ENCODE data around the gene MYO1A. TPM values are rescaled to one million over a fixed set of nuclear protein-coding genes. Genes with fewer than 3 reads are reported as not detected.
"Not testable (repeated sequence)": the region's sequence is repeated elsewhere in the genome, so short reads cannot be mapped to it uniquely, and the experiment has no call there.

Gene MYO1A
- total RNA-seq, 1 donor from 2014 or later, result 0.36 TPM

DNA sequence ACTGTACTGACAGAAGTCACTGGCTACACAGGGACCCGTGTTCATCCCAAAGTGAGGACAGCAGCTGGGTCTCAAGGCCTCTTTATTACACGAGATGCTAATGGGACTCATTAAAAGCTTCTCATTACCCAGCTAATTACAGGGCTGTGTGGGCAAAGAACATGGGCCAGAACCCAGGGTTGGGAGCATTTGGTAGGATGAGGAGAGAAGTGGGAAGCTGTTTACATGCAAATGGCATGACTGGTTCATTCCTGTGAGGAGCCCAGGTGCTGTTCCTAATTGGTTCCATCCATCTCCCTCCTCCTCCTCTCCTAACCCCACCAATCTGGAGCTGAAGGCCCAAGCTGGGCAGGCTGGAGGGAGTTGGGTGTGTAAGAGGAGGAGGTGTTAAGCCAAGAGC lies 24.7 kb downstream of the MYO1A start:
- peaks cover 8% of the 10 kb centered on the region for H3K27me3 Mint-ChIP-seq (ENCODE audit: unreplicated experiment)

GRCh38 chr12:57022324-57022723 lies 27.6 kb downstream of the MYO1A start:
- H3K9me3 Mint-ChIP-seq (ENCODE audit: unreplicated experiment); H3K36me3 Mint-ChIP-seq (ENCODE audit: low read depth, unreplicated experiment); H3K4me3 Mint-ChIP-seq (ENCODE audit: unreplicated experiment); H3K27ac Mint-ChIP-seq (ENCODE audit: unreplicated experiment); H3K27me3 Mint-ChIP-seq (ENCODE audit: unreplicated experiment); DNase-seq (ENCODE audit: low spot score): not testable (repeated sequence)
- H3K4me1 Mint-ChIP-seq (ENCODE audit: unreplicated experiment), result peaks cover 28% of the 10 kb centered on the region

More for the DNA sequence above, 24.7 kb downstream of the MYO1A start:
- TF ChIP-seq, protein P1, sequence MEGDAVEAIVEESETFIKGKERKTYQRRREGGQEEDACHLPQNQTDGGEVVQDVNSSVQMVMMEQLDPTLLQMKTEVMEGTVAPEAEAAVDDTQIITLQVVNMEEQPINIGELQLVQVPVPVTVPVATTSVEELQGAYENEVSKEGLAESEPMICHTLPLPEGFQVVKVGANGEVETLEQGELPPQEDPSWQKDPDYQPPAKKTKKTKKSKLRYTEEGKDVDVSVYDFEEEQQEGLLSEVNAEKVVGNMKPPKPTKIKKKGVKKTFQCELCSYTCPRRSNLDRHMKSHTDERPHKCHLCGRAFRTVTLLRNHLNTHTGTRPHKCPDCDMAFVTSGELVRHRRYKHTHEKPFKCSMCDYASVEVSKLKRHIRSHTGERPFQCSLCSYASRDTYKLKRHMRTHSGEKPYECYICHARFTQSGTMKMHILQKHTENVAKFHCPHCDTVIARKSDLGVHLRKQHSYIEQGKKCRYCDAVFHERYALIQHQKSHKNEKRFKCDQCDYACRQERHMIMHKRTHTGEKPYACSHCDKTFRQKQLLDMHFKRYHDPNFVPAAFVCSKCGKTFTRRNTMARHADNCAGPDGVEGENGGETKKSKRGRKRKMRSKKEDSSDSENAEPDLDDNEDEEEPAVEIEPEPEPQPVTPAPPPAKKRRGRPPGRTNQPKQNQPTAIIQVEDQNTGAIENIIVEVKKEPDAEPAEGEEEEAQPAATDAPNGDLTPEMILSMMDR (IDR thresholded peaks at IDR 0.05; ENCODE audit: unreplicated experiment), result no peak
- Mint-ChIP-seq H3K4me1 (ENCODE audit: unreplicated experiment) (peaks cover 24% of the 10 kb centered on the region), H3K27ac (ENCODE audit: unreplicated experiment) (no peak overlapping the region), H3K36me3 (ENCODE audit: low read depth, unreplicated experiment) (no peaks in the 10 kb centered on the region), H3K9me3 (ENCODE audit: unreplicated experiment) (no peaks in the 10 kb centered on the region), H3K4me3 (ENCODE audit: unreplicated experiment) (no peak overlapping the region)
- DNase-seq (ENCODE audit: low spot score), result no peak

GRCh38 chr12:57019983-57020719 lies 29.8 kb downstream of the MYO1A start:
- Mint-ChIP-seq H3K9me3 (ENCODE audit: unreplicated experiment) (no peaks in the 10 kb centered on the region), H3K27ac (ENCODE audit: unreplicated experiment) (peak overlapping the region; percentile 5), H3K27me3 (ENCODE audit: unreplicated experiment) (peaks cover 2% of the 10 kb centered on the region), H3K36me3 (ENCODE audit: low read depth, unreplicated experiment) (no peaks in the 10 kb centered on the region), H3K4me1 (ENCODE audit: unreplicated experiment) (peaks cover 20% of the 10 kb centered on the region), H3K4me3 (ENCODE audit: unreplicated experiment) (no peak overlapping the region)
- TF ChIP-seq, protein P1 (IDR thresholded peaks at IDR 0.05; ENCODE audit: unreplicated experiment), result no peak
- DNase-seq (ENCODE audit: low spot score), result no peak

DNA sequence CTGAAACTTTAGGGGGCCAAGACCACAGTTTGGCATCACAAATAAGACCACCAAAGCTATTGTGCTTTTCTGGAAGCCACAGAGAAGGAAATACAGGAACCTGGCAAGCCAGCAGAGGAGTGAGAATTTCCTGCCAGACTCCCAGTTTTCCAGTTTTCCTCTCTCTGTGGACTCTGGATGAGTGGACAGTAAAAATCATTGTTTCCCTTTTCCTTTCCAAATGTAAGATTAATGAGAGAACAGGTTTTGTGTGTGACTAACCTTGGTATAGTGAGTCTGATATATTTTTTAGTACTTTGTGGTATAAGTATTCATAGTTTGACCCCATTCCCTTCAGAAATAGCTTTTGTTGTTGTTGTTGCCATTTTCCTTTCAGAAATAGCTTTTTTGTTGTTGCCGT lies 31.0 kb downstream of the MYO1A start:
- TF ChIP-seq, protein P1 (IDR thresholded peaks at IDR 0.05; ENCODE audit: unreplicated experiment), result no peak
- peak overlapping the region; percentile 28 for H3K4me3 Mint-ChIP-seq (ENCODE audit: unreplicated experiment)
- H3K27ac Mint-ChIP-seq (ENCODE audit: unreplicated experiment), result peak overlapping the region; percentile 97
- H3K4me1 Mint-ChIP-seq (ENCODE audit: unreplicated experiment), result peaks cover 31% of the 10 kb centered on the region
- DNase-seq (ENCODE audit: low spot score), result no peak
- no peaks in the 10 kb centered on the region for H3K9me3 Mint-ChIP-seq (ENCODE audit: unreplicated experiment)
- H3K27me3 Mint-ChIP-seq (ENCODE audit: unreplicated experiment), result peaks cover 9% of the 10 kb centered on the region
- no peaks in the 10 kb centered on the region for H3K36me3 Mint-ChIP-seq (ENCODE audit: low read depth, unreplicated experiment)

DNA sequence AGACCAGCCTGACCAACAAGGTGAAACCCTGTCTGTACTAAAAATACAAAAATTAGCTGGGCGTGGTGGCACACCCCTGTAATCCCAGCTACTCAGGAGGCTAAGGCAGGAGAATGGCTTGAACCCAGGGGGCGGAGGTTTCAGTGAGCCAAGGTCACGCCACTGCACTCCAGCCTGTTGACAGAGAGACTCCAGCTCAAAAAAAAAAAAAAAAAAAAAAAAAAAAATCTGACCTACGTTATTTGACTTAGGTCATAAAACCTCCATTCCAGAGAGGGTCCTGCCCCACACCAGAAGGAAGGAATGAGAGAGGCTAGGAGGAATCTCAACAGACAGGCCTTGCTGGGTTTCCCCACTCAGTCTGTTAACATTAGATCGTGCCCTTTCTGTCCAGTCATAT lies 31.6 kb downstream of the MYO1A start:
- not testable (repeated sequence) for H3K4me3 Mint-ChIP-seq (ENCODE audit: unreplicated experiment); H3K36me3 Mint-ChIP-seq (ENCODE audit: low read depth, unreplicated experiment); DNase-seq (ENCODE audit: low spot score); H3K9me3 Mint-ChIP-seq (ENCODE audit: unreplicated experiment)
- Mint-ChIP-seq H3K4me1 (ENCODE audit: unreplicated experiment) (peaks cover 37% of the 10 kb centered on the region), H3K27ac (ENCODE audit: unreplicated experiment) (peak overlapping the region; percentile 97), H3K27me3 (ENCODE audit: unreplicated experiment) (peaks cover 11% of the 10 kb centered on the region)

- H3K27me3 Mint-ChIP-seq (ENCODE audit: unreplicated experiment), result peaks cover 13% of the 10 kb centered on the region
- no peaks in the 10 kb centered on the region for H3K9me3 Mint-ChIP-seq (ENCODE audit: unreplicated experiment)
- DNase-seq (ENCODE audit: low spot score), result no peak
- peaks cover 53% of the 10 kb centered on the region for H3K4me1 Mint-ChIP-seq (ENCODE audit: unreplicated experiment)
- H3K27ac Mint-ChIP-seq (ENCODE audit: unreplicated experiment), result no peak within 1 kb of the TSS
- H3K4me3 Mint-ChIP-seq (ENCODE audit: unreplicated experiment), result no peak within 1 kb of the TSS
- TF ChIP-seq, protein P1 (IDR thresholded peaks at IDR 0.05; ENCODE audit: unreplicated experiment), result no peak
- H3K36me3 Mint-ChIP-seq (ENCODE audit: low read depth, unreplicated experiment), result no peaks in the 10 kb centered on the region
Measured at GRCh38 chr12:57016348-57016747, 33.6 kb downstream of the MYO1A start, which contains the start of gene TAC3. TSS of gene TAC3 (minus strand) at chr12:57016529. CDS start at chr12:57015797, 732 bp downstream.
